Astrocyte (in vitro differentiated cells and primary cell): ENCODE data around the gene LRRC53.

ENCODE experiments used
- CTCF ChIP-seq: IDR thresholded peaks from 2 replicates; pipeline ENCODE4 v1.5.1; 2011; ENCODE audit warnings: low read depth, mild to moderate bottlenecking, inconsistent platforms, low read length, moderate library complexity; ENCODE audit not compliant: insufficient read depth
- EZH2 ChIP-seq: IDR thresholded peaks from 2 replicates; pipeline ENCODE4 v1.6.1; 2012; ENCODE audit warnings: mild to moderate bottlenecking, low read length, inconsistent platforms; ENCODE audit not compliant: insufficient read depth

GRCh38 chr1:74485622-74486021, 26.8 kb downstream of the LRRC53 start:
- TF ChIP-seq CTCF, result no peak
- no peak for TF ChIP-seq EZH2
